LHCN-M2 (cell line): Measurements from ENCODE around the gene KIN. TPM values are rescaled to one million over a fixed set of nuclear protein-coding genes. Genes with fewer than 3 reads are reported as not detected.
"Not testable (repeated sequence)": the region's sequence is repeated elsewhere in the genome, so short reads cannot be mapped to it uniquely, and the experiment has no call there.

ENCODE experiments used
- DNase-seq: peaks from one replicate; pipeline ENCODE4 v3.0.0-alpha.2; 2012; ENCODE audit warnings: low read depth
- total RNA-seq: library from RNA; depleted of rRNA; stranded (reverse); fragments of >200 nt; gene quantifications from 2 replicates; pipeline ENCODE4 v1.2.3, GENCODE V29; 2014

The KIN gene
- total RNA-seq, 1 experiment from 2014 or later, result 11.1 TPM

- no peak for DNase-seq
Measured at GRCh38 chr10:7734821-7735220, 53.0 kb downstream of the KIN start.

GRCh38 chr10:7722927-7723529 is 64.8 kb downstream of the KIN start:
- no peak for DNase-seq

- DNase-seq, result no peak
Measured at GRCh38 chr10:7720478-7720877, 67.3 kb downstream of the KIN start.

GRCh38 chr10:7718685-7719084 is 69.1 kb downstream of the KIN start:
- DNase-seq, result no peak

GRCh38 chr10:7717767-7718166 is 70.0 kb downstream of the KIN start:
- no peak for DNase-seq

- DNase-seq, result no peak
Measured at GRCh38 chr10:7715515-7715914, 72.3 kb downstream of the KIN start.

- DNase-seq, result not testable (repeated sequence)
Measured at GRCh38 chr10:7711075-7711474, 76.7 kb downstream of the KIN start.

GRCh38 chr10:7710446-7710845 is 77.3 kb downstream of the KIN start:
- DNase-seq, result no peak

- no peak for DNase-seq
Measured at GRCh38 chr10:7708832-7709231, 79.0 kb downstream of the KIN start.

GRCh38 chr10:7707858-7708622 is 79.8 kb downstream of the KIN start:
- DNase-seq, result no peak

GRCh38 chr10:7707102-7707501 is 80.7 kb downstream of the KIN start:
- DNase-seq, result no peak

GRCh38 chr10:7706534-7707073 is 81.2 kb downstream of the KIN start:
- DNase-seq, result no peak

GRCh38 chr10:7705341-7705740 is 82.5 kb downstream of the KIN start:
- DNase-seq, result no peak

GRCh38 chr10:7704071-7705016 is 83.4 kb downstream of the KIN start:
- no peak for DNase-seq

- DNase-seq, result no peak
Measured at GRCh38 chr10:7703140-7703539, 84.7 kb downstream of the KIN start, which contains the start of gene ITIH2. ITIH2 (plus strand) TSS chr10:7703316; CDS start chr10:7703435, 119 bp downstream.

GRCh38 chr10:7702288-7702812 is 85.4 kb downstream of the KIN start:
- DNase-seq, result no peak

GRCh38 chr10:7701158-7701742 is 86.5 kb downstream of the KIN start:
- DNase-seq, result no peak
